ENCODE data around the gene ADCY2. TPM values are rescaled to one million over a fixed set of nuclear protein-coding genes. Genes with fewer than 3 reads are reported as not detected.
"Not testable (repeated sequence)": the region's sequence is repeated elsewhere in the genome, so short reads cannot be mapped to it uniquely, and the experiment has no call there.

The ADCY2 gene
- total RNA-seq, 2 donors from 2014 or later: 0.52 to 2.3 TPM

- intact Hi-C loops (cut with DNase I, micrococcal nuclease); ATAC-seq; DNase-seq: not testable (repeated sequence)
These were observed 27.3 kb downstream of the ADCY2 start for GRCh38 chr5:7423231-7423630.

GRCh38 chr5:7425830-7426229 is 29.9 kb downstream of the ADCY2 start:
- DNase-seq: no peak
- intact Hi-C loops (cut with DNase I, micrococcal nuclease): no loop called here
- no peak for ATAC-seq

GRCh38 chr5:7426284-7426683 is 30.3 kb downstream of the ADCY2 start:
- ATAC-seq (no peak), DNase-seq (no peak)
- intact Hi-C loops (cut with DNase I, micrococcal nuclease): no loop called here

- intact Hi-C loops (cut with DNase I, micrococcal nuclease): no loop called here
- ATAC-seq: no peak
- no peak for DNase-seq
These were observed 39.0 kb downstream of the ADCY2 start for GRCh38 chr5:7434914-7435313.

GRCh38 chr5:7435503-7435902 is 39.6 kb downstream of the ADCY2 start:
- intact Hi-C loops (cut with DNase I, micrococcal nuclease): no loop called here

GRCh38 chr5:7436521-7436920 is 40.6 kb downstream of the ADCY2 start:
- intact Hi-C loops (cut with DNase I, micrococcal nuclease): no loop called here

More at GRCh38 chr5:7435503-7435902, 39.6 kb downstream of the ADCY2 start:
- ATAC-seq: no peak
- no peak for DNase-seq

GRCh38 chr5:7437836-7438235 is 41.9 kb downstream of the ADCY2 start:
- ATAC-seq (no peak), DNase-seq (no peak)
- intact Hi-C loops (cut with DNase I, micrococcal nuclease): no loop called here

More at GRCh38 chr5:7436521-7436920, 40.6 kb downstream of the ADCY2 start:
- ATAC-seq (no peak), DNase-seq (no peak)

- no peak for DNase-seq
- ATAC-seq: no peak
- intact Hi-C loops (cut with DNase I, micrococcal nuclease): no loop called here
These were observed 49.1 kb downstream of the ADCY2 start for GRCh38 chr5:7445068-7445467.

GRCh38 chr5:7445831-7446230 is 49.9 kb downstream of the ADCY2 start:
- intact Hi-C loops (cut with DNase I, micrococcal nuclease): no loop called here
- DNase-seq (no peak), ATAC-seq (no peak)

- intact Hi-C loops (cut with DNase I, micrococcal nuclease): no loop called here
- no peak for DNase-seq
- ATAC-seq: no peak
These were observed 51.0 kb downstream of the ADCY2 start for GRCh38 chr5:7446913-7447312.

GRCh38 chr5:7453947-7454346 is 58.0 kb downstream of the ADCY2 start:
- intact Hi-C loops (cut with DNase I, micrococcal nuclease): no loop called here
- ATAC-seq: no peak
- no peak for DNase-seq

- intact Hi-C loops (cut with DNase I, micrococcal nuclease): no loop called here
- no peak for DNase-seq
- no peak for ATAC-seq
These were observed 60.3 kb downstream of the ADCY2 start for GRCh38 chr5:7456206-7456605.

GRCh38 chr5:7461371-7461770 is 65.4 kb downstream of the ADCY2 start:
- intact Hi-C loops (cut with DNase I, micrococcal nuclease): no loop called here
- no peak for DNase-seq
- ATAC-seq: no peak

GRCh38 chr5:7462758-7463157 is 66.8 kb downstream of the ADCY2 start:
- ATAC-seq (no peak), DNase-seq (no peak)
- intact Hi-C loops (cut with DNase I, micrococcal nuclease): no loop called here

- intact Hi-C loops (cut with DNase I, micrococcal nuclease): no loop called here
- no peak for DNase-seq
- ATAC-seq: no peak
These were observed 68.2 kb downstream of the ADCY2 start for GRCh38 chr5:7464182-7464581.

- ATAC-seq: no peak
- DNase-seq: no peak
- intact Hi-C loops (cut with DNase I, micrococcal nuclease): no loop called here
These were observed 71.2 kb downstream of the ADCY2 start for GRCh38 chr5:7467179-7467578.

- intact Hi-C loops (cut with DNase I, micrococcal nuclease): no loop called here
- no peak for ATAC-seq
These were observed 72.8 kb downstream of the ADCY2 start for GRCh38 chr5:7468742-7469141.

GRCh38 chr5:7471710-7472109 is 75.8 kb downstream of the ADCY2 start:
- intact Hi-C loops (cut with DNase I, micrococcal nuclease): no loop called here
- ATAC-seq (no peak), DNase-seq (no peak)

More at GRCh38 chr5:7468742-7469141, 72.8 kb downstream of the ADCY2 start:
- DNase-seq: no peak

- intact Hi-C loops (cut with DNase I, micrococcal nuclease): no loop called here
- DNase-seq (no peak), ATAC-seq (no peak)
These were observed 77.2 kb downstream of the ADCY2 start for GRCh38 chr5:7473115-7473514.

GRCh38 chr5:7473668-7474215 is 77.8 kb downstream of the ADCY2 start:
- ATAC-seq (no peak), DNase-seq (no peak)
- intact Hi-C loops (cut with DNase I, micrococcal nuclease): no loop called here

GRCh38 chr5:7474821-7475403 is 79.0 kb downstream of the ADCY2 start:
- intact Hi-C loops (cut with DNase I, micrococcal nuclease): no loop called here
- no peak for ATAC-seq
- no peak for DNase-seq

All from left colon (tissue), 2 donors.